Measurements from ENCODE around the gene NCSTN.

NCSTN gene

DNA sequence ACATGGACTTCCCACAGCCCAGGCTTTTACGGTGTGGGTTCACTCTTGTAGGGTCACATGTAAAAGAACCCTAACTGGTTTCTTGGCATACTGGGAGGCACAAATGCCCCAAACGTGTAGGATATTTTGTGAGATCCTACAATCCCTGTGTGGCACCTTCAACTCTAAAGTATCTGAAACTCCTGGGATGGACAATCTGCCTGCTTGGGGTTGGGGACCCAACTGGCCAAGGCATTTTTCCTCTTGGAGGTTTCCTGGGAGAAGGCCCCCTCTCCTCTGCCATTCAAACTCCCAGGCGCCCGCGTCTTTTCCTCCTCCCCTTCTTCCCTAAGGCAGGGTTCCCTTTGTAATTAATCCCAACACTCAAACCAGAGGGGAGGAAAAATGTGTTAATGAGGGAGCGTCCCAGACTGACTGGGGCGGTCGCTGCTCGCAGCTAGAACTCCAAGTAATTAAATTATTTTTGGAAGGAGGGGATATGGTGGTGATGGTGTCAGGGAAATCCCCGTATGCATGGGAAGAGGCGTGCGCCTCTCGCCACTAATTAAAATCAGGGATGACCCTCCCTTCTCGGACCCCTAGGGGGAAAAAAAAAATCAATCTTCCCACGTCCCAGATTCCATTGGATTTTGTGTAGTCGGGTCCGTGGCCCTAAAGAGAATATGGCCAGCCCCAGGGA lies 56.5 kb downstream of the NCSTN start:
- H3K27ac Mint-ChIP-seq: no peak overlapping the region

DNA sequence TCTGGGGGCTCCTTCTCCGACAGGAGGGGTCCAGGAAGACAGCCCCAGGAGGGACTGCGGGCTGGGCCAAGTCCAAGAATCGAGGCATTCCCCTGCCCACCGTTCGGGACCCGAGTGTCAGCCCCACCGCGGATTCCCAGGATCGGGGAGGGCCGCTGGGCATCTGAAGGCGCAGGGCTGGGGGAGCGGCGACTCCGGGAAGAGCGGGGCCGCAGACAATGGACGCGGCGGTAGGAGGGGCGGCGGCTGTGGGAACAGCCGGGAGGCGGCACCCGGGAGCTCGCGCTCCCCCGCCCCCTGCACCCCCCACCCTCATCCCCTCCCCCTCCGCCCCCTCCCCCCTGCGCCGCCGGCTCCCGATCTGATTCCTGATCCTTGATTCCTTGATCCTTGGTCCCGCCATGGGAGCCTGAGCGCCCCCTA lies 57.1 kb downstream of the NCSTN start, which contains the start of gene VANGL2:
TSS of gene VANGL2 (plus strand) at position 342 of the 423 bp plus-strand sequence. CDS start 15,274 bp downstream, outside the sequence.
- Mint-ChIP-seq H3K27me3 (peaks cover 21% of the 10 kb centered on the region), H3K4me3 (peak within 1 kb of the TSS; percentile 65), H3K36me3 (no peaks in the 10 kb centered on the region), H3K27ac (no peak within 1 kb of the TSS), H3K9me3 (no peaks in the 10 kb centered on the region), H3K4me1 (peaks cover 21% of the 10 kb centered on the region)
- ATAC-seq (ENCODE audit: low read depth): peak; percentile 55
- peak; percentile 50 to 64 for DNase-seq (ENCODE audit: low spot score in 2 of 2)

More for the DNA sequence above, 56.5 kb downstream of the NCSTN start:
- DNase-seq (ENCODE audit: low spot score in 2 of 2) (no peak), ATAC-seq (ENCODE audit: low read depth) (no peak)
- Mint-ChIP-seq H3K4me1 (peaks cover 21% of the 10 kb centered on the region), H3K4me3 (peak overlapping the region; percentile 30), H3K36me3 (no peaks in the 10 kb centered on the region), H3K9me3 (no peaks in the 10 kb centered on the region), H3K27me3 (peaks cover 21% of the 10 kb centered on the region)

DNA sequence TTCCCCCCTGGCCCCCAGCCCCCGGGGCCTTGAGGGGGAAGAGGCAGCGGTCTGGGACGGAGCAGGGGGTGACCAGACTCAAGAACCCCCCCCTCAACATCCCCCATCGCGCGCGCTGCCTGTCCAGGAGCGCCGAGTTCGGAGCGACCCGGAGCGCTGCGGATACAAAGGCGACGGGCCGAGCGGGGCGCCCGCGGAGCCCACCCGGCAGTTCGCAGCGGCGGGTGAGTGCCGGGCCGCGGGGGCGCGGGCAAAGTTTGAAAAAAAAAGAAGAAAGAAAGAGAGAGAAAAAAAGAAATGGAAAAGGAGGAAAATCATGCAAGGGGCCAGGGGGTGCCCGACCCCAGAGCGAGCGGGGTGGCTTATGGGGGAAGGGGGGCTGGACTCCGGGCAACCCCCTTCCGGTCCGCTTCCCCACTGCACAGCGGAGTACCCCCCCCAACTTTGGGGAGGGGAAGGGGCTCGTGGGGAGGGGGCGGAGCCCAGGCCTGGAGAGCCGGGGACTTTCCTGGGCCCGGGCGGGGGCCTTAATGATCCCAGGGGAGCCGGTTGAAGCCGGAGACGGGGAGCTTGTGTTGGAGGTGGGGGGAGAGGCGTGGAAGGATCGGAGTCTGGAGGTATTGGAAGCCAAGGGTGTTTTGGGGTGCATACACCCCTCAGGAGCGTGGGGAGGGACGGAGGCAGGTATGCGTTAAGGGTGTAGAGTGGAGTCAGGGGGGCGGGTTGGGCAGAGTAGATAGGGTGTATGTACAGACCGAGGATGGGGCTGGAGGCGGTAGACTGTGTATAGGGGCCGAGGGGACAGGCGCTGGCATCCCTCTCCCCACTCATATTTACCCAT lies 57.7 kb downstream of the NCSTN start:
- peak in 1 of 2 donors; percentile 30 for DNase-seq (ENCODE audit: low spot score in 2 of 2)
- Mint-ChIP-seq H3K27me3 (peaks cover 16% of the 10 kb centered on the region), H3K4me3 (peak overlapping the region; percentile 65), H3K27ac (no peak overlapping the region), H3K4me1 (peaks cover 21% of the 10 kb centered on the region), H3K36me3 (no peaks in the 10 kb centered on the region), H3K9me3 (no peaks in the 10 kb centered on the region)
- peak; percentile 43 for ATAC-seq (ENCODE audit: low read depth)

DNA sequence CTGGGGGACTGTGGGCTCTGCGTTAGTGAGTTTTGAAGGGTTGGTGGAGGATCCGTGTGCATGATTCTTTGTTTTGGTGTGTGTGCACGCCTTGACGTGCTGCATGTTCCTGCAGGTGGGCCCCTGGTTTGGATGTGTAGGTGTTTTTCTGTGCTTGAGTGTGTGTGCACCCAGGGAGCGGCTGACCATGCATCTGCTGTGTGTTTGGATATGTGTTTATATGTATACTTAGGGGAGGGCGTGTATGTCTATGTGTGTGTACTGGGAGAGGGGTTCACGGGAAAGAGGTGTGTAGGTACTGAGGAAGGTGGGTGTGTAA lies 58.3 kb downstream of the NCSTN start:
- Mint-ChIP-seq H3K27ac (no peak overlapping the region), H3K4me1 (peaks cover 21% of the 10 kb centered on the region), H3K27me3 (peaks cover 15% of the 10 kb centered on the region), H3K4me3 (peak overlapping the region; percentile 65), H3K36me3 (no peaks in the 10 kb centered on the region), H3K9me3 (no peaks in the 10 kb centered on the region)
- ATAC-seq (ENCODE audit: low read depth) (peak; percentile 8), DNase-seq (ENCODE audit: low spot score in 2 of 2) (no peak)

DNA sequence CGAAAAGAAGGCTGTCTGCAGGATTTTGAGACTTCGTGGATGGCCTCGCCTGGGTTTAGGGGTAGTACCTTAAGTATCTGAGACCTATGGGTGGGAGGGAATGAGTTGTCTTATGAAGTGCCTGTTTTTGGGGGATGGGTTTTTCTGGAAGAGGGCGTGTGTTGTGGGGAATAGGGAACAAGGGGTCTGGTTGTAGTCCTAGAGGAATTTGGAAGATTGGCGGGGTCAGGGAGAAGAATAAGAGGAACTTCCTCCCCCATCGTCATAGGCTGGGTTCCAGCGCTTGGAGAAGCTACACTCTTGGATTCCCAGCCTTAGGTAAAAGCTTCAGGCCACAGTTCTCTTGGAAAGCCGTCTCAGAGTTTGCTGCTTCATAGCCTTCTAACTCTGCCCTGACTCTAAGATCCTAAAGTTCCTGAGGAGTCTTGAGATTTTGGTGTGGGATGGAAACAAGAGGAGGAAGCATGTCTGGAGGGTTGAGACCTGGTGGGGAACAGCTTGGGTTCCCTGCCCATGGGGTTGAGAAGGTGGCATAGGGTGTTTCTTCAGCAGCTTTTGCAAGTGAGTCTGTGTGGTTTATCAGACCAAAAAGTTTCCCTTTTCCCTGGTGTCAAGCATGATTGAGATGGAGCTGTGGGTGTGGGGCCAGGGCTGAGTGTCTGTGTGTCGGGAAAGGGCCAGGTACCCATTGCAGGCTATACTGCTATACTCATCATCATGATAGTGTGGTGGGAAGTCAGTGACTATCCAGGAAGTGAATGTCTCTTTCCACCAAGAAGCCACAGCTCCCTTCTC lies 59.0 kb downstream of the NCSTN start:
- Mint-ChIP-seq H3K27ac (no peak overlapping the region), H3K9me3 (no peaks in the 10 kb centered on the region), H3K4me3 (no peak overlapping the region), H3K4me1 (peaks cover 19% of the 10 kb centered on the region), H3K36me3 (no peaks in the 10 kb centered on the region), H3K27me3 (peaks cover 15% of the 10 kb centered on the region)
- DNase-seq (ENCODE audit: low spot score in 2 of 2): no peak
- ATAC-seq (ENCODE audit: low read depth): no peak

DNA sequence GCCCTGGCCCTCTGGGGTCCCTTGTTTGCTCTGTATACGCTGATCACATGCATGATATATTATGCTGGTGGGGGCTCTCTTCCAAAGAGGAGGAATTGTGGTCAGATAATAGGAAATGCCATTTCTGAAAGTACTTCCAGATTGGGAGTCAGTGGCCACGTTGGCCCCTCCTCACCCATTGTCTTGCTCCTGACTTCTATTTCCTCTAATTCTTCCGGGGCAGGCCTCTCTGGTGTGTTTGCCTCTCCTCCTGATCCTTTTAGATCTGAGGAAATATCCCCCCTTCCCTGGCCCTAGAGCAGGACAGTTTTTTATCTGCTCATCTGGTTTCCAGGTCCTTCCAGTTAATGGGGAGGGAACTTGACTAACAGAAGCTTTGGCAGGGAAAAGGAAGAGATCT lies 60.1 kb downstream of the NCSTN start:
- H3K4me3 Mint-ChIP-seq: no peak overlapping the region

DNA sequence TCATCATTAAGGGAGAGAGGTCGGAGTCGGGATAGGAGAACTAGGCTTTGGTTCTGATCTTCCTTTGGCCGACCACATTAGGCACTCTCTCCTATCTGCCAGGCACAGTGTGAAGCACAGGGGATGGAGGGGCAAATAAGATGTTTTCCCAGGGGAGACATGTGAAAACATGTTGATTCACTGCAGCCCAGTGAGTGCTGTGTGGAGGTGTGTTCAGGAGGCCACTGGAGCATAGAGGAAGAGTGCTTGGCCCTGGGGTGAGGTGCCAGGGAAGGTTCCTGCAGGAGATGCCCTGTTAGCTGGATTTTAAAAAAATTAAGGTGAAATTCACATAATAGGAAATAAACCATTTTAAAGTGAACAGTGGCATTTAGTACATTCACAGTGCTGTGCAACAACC lies 60.9 kb downstream of the NCSTN start:
- peaks cover 15% of the 10 kb centered on the region for H3K4me1 Mint-ChIP-seq
- no peaks in the 10 kb centered on the region for H3K9me3 Mint-ChIP-seq
- H3K36me3 Mint-ChIP-seq: no peaks in the 10 kb centered on the region
- DNase-seq (ENCODE audit: low spot score in 2 of 2) (no peak), ATAC-seq (ENCODE audit: low read depth) (no peak)
- H3K27me3 Mint-ChIP-seq: peaks cover 11% of the 10 kb centered on the region
- H3K27ac Mint-ChIP-seq: peak overlapping the region; percentile 39
- no peak overlapping the region for H3K4me3 Mint-ChIP-seq

More for the DNA sequence above, 60.1 kb downstream of the NCSTN start:
- ATAC-seq (ENCODE audit: low read depth) (no peak), DNase-seq (ENCODE audit: low spot score in 2 of 2) (no peak)
- Mint-ChIP-seq H3K4me1 (peaks cover 19% of the 10 kb centered on the region), H3K9me3 (no peaks in the 10 kb centered on the region), H3K27me3 (peaks cover 15% of the 10 kb centered on the region), H3K36me3 (no peaks in the 10 kb centered on the region), H3K27ac (no peak overlapping the region)

DNA sequence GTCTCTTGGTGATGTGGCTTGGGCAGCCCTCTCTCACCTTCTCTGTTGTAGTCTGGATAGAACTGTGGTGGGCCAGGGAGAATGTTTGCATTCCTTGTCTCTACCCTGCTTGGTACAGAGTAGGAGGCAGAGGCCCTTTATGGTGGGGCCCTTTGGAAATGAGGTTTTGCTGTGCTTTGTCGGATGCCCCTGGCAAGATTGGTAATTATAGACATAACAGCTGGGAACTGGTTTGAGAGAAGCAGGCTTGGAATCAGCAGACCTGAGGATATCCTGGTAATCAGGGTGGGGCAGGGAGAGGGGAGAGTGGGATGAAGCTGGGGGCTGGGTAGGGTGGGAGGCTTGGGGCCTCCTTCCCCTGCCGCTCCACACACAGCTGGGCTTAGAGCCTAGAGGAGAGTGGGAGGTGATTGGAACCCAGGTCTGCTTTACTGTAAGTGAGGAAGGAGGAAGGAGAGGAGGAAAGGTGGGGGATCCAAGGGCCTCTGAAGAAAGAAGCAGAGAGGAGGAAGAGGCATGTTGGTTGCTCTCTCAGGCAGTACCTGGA lies 62.2 kb downstream of the NCSTN start:
- Mint-ChIP-seq H3K27ac (no peak overlapping the region), H3K27me3 (peaks cover 11% of the 10 kb centered on the region), H3K4me3 (no peak overlapping the region), H3K4me1 (peaks cover 15% of the 10 kb centered on the region), H3K9me3 (no peaks in the 10 kb centered on the region), H3K36me3 (no peaks in the 10 kb centered on the region)
- ATAC-seq (ENCODE audit: low read depth) (no peak), DNase-seq (ENCODE audit: low spot score in 2 of 2) (no peak)

DNA sequence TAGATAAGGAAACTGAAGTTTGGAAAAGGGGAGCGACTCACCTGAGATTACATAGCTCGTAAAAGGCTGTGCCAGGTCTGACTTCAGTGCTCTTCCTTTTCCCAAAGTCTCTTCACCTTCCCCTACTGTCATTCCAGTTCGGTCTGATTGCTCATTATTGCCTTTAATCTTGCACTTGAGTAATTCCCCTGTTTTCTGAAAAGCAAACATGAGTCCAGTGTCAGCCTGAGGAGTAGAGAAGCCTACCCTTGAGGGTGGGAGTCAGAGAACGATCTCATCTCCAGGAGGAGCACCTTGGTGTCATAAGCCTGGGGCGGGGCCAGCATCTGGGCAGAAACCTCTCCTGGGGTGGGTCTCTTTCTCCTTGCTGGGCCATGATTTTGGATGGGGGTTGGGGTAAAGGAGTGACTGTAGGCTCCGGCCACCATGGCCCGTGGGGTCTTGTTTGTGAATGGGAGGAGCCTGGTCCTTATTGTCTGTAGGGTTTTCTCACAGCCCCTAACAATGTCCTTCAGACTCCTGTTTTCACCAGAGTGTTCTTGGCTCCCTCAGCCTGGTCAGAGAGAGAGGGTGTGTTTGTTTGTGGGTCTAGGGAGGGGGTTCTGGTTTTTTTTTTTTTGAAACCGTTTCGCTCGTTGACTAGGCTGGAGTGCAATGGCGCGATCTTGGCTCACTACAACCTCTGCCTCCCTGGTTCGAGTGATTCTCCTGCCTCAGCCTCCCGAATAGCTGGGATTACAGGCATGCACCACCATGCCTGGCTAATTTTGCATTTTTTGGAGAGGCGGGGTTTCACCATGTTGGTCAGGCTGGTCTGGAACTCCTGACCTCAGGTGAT lies 63.2 kb downstream of the NCSTN start:
- H3K36me3 Mint-ChIP-seq: no peaks in the 10 kb centered on the region
- peaks cover 7% of the 10 kb centered on the region for H3K27me3 Mint-ChIP-seq
- ATAC-seq (ENCODE audit: low read depth) (no peak), DNase-seq (ENCODE audit: low spot score in 2 of 2) (no peak)
- H3K4me1 Mint-ChIP-seq: peaks cover 11% of the 10 kb centered on the region
- no peak overlapping the region for H3K27ac Mint-ChIP-seq
- H3K4me3 Mint-ChIP-seq: no peak overlapping the region
- H3K9me3 Mint-ChIP-seq: no peaks in the 10 kb centered on the region

DNA sequence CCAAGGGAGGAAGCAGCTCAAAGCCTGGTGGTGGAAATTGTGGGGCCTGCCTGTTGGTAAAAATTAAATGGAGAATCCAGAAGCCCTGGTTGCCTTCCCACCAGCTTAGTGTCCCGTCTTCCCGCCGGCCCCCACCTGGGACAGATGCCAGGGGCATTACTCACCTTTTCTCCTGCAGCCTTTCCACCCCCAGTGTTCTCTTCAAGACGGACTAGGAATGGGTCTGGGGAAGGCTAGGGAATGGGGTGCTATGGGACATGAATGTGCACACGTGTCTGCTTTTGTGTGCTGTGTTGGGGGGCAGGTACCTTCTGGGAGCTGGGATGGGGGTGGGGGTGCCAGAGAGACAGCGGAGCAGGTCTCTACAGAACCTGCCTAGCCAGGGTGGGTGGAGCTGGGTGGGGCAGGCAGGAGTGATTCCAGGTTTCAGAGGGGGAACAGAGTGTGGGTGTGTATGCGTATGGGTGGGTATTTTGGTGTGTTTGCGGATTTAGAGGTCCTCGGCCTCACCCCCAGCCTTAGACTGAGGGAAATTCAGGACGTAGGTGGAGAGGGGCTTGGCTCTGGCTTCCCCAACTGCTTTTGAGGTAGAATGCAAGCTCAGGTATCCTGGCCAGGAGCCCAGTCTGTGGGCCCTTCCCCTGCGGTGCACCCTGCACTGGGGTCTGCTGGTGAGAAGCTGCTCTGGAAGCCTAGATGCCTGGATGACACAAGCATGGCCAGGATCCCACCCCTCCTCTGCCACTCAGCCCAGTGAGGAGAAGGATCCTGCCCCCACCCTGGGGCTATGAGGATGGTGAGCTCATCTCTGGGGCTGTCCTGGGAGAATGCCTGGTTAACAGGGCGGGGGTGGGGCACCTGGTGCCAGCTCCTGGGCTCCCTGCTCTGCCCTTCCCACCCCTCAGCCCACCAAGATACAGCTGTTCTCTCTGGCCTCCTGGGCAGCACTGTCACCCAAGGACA lies 64.9 kb downstream of the NCSTN start:
- no peak overlapping the region for H3K27ac Mint-ChIP-seq
- DNase-seq (ENCODE audit: low spot score in 2 of 2) (no peak), ATAC-seq (ENCODE audit: low read depth) (no peak)
- H3K36me3 Mint-ChIP-seq: no peaks in the 10 kb centered on the region
- H3K4me3 Mint-ChIP-seq: no peak overlapping the region
- no peaks in the 10 kb centered on the region for H3K9me3 Mint-ChIP-seq
- peaks cover 4% of the 10 kb centered on the region for H3K4me1 Mint-ChIP-seq
- H3K27me3 Mint-ChIP-seq: no peaks in the 10 kb centered on the region
